ENCODE measurements around the gene ERI3. TPM values are rescaled to one million over a fixed set of nuclear protein-coding genes. Genes with fewer than 3 reads are reported as not detected.

The ERI3 gene
- total RNA-seq, 4 donors from 2014 or later, result 28.8 to 63.2 (median 45.0) TPM

- intact Hi-C loops (cut with DNase I), result no loop called here
- Histone ChIP-seq H3K27me3 (no peaks in the 10 kb centered on the region), H3K27ac (no peak overlapping the region), H3K36me3 (peaks cover 0 to 13% of the 10 kb centered on the region in 2 donors), H3K4me3 (replicated peaks in 1 of 3) (no peak overlapping the region), H3K4me1 (peaks cover 17 to 23% of the 10 kb centered on the region in 2 donors), H3K9me3 (no peaks in the 10 kb centered on the region)
- TF ChIP-seq POLR2A (IDR thresholded peaks at IDR 0.05), result no peak
- TF ChIP-seq CTCF (IDR thresholded peaks at IDR 0.05), result no peak
- WGBS, 2 donors, result 90 to 99% methylated on average over 2 of the region's 2 CpGs
- DNase-seq, result no peak
Measured at GRCh38 chr1:44330935-44331334, 24.1 kb downstream of the ERI3 start.

GRCh38 chr1:44328671-44329416, 26.2 kb downstream of the ERI3 start:
- Histone ChIP-seq H3K9me3 (no peaks in the 10 kb centered on the region), H3K27ac (peak overlapping the region in 2 of 3 donors; percentile 12 to 37), H3K27me3 (no peaks in the 10 kb centered on the region), H3K4me3 (replicated peaks in 1 of 3) (no peak overlapping the region), H3K36me3 (peaks cover 0 to 10% of the 10 kb centered on the region in 2 donors), H3K4me1 (peaks cover 17 to 23% of the 10 kb centered on the region in 2 donors)
- DNase-seq, result no peak
- TF ChIP-seq CTCF (IDR thresholded peaks at IDR 0.05), result no peak
- TF ChIP-seq POLR2A (IDR thresholded peaks at IDR 0.05), result no peak
- 76 to 85% methylated on average over 5 of the region's 5 CpGs for WGBS, 2 donors
- intact Hi-C loops (cut with DNase I), result no loop called here

DNA sequence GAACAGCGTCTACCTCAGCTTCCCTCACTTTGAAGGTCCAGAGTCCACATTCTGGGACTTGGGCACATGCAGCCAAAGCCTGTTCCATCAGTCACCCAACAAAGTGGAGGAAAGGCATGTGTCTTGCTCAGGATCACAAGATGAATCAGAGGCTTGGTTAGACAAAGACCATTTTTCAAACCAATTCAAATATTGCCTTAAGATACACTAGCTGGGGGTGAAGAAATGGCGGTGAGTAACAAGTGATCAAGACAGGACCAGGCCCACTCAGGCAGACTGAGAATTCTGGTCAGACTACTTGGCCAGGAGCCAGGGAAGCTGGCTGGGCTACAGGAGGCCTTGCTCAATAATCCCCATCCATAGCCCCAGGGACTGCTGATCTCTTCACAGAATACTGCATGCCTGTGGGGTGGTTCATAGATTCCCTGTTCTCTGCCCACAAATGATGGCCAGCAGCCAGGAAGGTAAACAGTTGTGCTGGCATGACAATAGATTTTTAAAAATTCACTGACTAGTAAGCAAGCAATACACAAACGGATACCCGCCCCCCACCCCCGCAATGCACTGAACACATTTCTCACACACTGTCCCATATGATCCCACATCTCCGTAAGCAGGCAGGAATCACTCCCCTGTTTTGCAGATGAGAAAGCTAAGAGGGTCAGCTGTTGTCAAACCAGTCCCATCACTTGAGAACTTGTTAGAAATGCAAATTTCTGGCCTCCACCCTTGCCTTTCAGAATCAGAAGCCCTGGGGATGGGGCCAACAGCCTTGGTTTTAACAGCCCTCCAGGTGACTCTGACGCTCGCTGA, 27.2 kb downstream of the ERI3 start:
- intact Hi-C loops (cut with DNase I), result no loop called here
- H3K27me3 ChIP-seq, result no peaks in the 10 kb centered on the region
- peaks cover 0 to 6% of the 10 kb centered on the region in 2 donors for H3K36me3 ChIP-seq
- no peak overlapping the region for H3K4me3 ChIP-seq (replicated peaks in 1 of 3)
- peak overlapping the region in 1 of 3 donors; percentile 37 for H3K27ac ChIP-seq
- H3K9me3 ChIP-seq, result no peaks in the 10 kb centered on the region
- DNase-seq, result peak; percentile 81 to 85
- WGBS, 2 donors, result 62 to 68% methylated on average over 8 of the region's 8 CpGs
- H3K4me1 ChIP-seq, result peaks cover 17 to 23% of the 10 kb centered on the region in 2 donors
- TF ChIP-seq CTCF (IDR thresholded peaks at IDR 0.05), result no peak
- no peak for TF ChIP-seq POLR2A (IDR thresholded peaks at IDR 0.05)

DNA sequence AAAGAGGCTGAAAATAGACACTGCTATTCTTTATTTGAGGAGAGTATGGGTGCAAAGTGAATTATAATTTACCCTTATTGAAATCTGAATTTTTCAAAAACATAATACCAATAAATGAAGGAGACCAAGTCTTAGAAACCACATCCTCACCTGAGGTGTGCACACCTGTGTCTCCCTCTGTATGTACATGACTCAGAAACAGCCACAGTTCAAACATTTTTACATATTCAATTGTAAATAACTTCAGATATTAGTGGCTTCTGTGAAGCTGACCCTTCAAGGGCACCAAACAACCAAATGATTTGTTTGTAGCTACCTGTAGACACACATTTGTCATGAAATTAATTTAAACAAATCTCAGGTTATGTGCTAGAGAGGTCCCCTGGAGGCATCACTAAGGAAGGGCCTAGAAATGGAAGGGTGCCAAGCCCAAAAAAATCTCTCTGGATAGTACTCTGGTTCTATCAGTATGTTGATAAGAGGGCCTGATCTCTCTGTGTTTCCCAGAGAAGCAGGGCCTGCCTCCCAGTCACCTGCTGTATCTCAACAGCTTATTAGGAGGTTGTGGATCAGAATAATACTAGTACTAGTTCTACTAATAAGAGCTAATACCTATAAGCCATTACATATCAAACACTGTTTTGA, 28.1 kb downstream of the ERI3 start:
- DNase-seq, result no peak
- TF ChIP-seq POLR2A (IDR thresholded peaks at IDR 0.05) (no peak), CTCF (IDR thresholded peaks at IDR 0.05) (no peak)
- no peak overlapping the region for H3K4me3 ChIP-seq (replicated peaks in 1 of 3)
- peak overlapping the region in 1 of 3 donors; percentile 37 for H3K27ac ChIP-seq
- no peaks in the 10 kb centered on the region for H3K27me3 ChIP-seq
- intact Hi-C loops (cut with DNase I), result no loop called here
- H3K9me3 ChIP-seq, result no peaks in the 10 kb centered on the region
- H3K4me1 ChIP-seq, result peaks cover 17 to 23% of the 10 kb centered on the region in 2 donors
- no peaks in the 10 kb centered on the region for H3K36me3 ChIP-seq

Measured in thyroid gland (tissue), 4 donors.